A673 (cell line): Measurements from ENCODE around the gene LRP1-AS. TPM values are rescaled to one million over a fixed set of nuclear protein-coding genes. Genes with fewer than 3 reads are reported as not detected.

Source experiments
- BruUV-seq: library from RNA; stranded (reverse); fragments of 400-500 nt; replicated peaks from 2 replicates; lab custom pipeline; 2021; lab: Mats Ljungman, UMichigan
- CTCF ChIA-PET: fragments of 300-600 bp; sonication (Branson Sonifier 250); formaldehyde crosslinking; loops from one replicate; lab custom pipeline; 2022; ENCODE audit warnings: antibody characterized with exemption; lab: Charles Lee
- POLR2A ChIA-PET: fragments of 300-600 bp; sonication (Branson Sonifier 250); formaldehyde crosslinking; loops from one replicate; lab custom pipeline; 2022; ENCODE audit warnings: antibody characterized with exemption; ENCODE audit not compliant: low non-redundant PET; lab: Charles Lee
- DNase-seq: peaks from one replicate; pipeline ENCODE4 v3.0.0-alpha.2; 2015; ENCODE audit warnings: low spot score
- H3K27ac ChIP-seq: fragments of 200-600 bp; sonication (generic); 2 replicates; pipeline ENCODE4 v1.5.1; 2016; ENCODE audit warnings: mixed run types, low read depth, mild to moderate bottlenecking, mixed read lengths, antibody characterized with exemption, low read length; ENCODE audit not compliant: poor library complexity, severe bottlenecking
- H3K27me3 ChIP-seq: fragments of 200-600 bp; sonication (generic); replicated peaks from 2 replicates; pipeline ENCODE4 v1.6.1; 2017; ENCODE audit warnings: mixed run types, low read depth, mild to moderate bottlenecking, mixed read lengths, antibody characterized with exemption, low read length; ENCODE audit not compliant: insufficient read depth, poor library complexity
- H3K36me3 ChIP-seq: fragments of 200-600 bp; sonication (generic); 2 replicates; pipeline ENCODE4 v1.6.1; 2016; ENCODE audit warnings: mixed run types, mild to moderate bottlenecking, mixed read lengths, antibody characterized with exemption, low read length; ENCODE audit not compliant: insufficient read depth, poor library complexity, severe bottlenecking
- H3K4me1 ChIP-seq: fragments of 200-600 bp; sonication (generic); 2 replicates; pipeline ENCODE4 v1.6.1; 2017; ENCODE audit warnings: mixed run types, mild to moderate bottlenecking, mixed read lengths, antibody characterized with exemption, low read length; ENCODE audit not compliant: insufficient read depth, poor library complexity, severe bottlenecking
- H3K4me3 ChIP-seq: fragments of 200-600 bp; sonication (generic); 2 replicates; pipeline ENCODE4 v1.5.1; 2016; ENCODE audit warnings: low read depth, mixed run types, mild to moderate bottlenecking, mixed read lengths, low read length; ENCODE audit not compliant: poor library complexity, severe bottlenecking
- H3K9me3 ChIP-seq: fragments of 200-600 bp; sonication (generic); 2 replicates; pipeline ENCODE4 v1.6.1; 2016; ENCODE audit warnings: mixed run types, low read depth, mild to moderate bottlenecking, mixed read lengths, antibody characterized with exemption, low read length; ENCODE audit not compliant: poor library complexity, severe bottlenecking
- CTCF ChIP-seq: fragments of 300-800, 200-600 bp; sonication (generic); conservative IDR thresholded peaks from 2 replicates; pipeline ENCODE4 v1.5.1; 2017; ENCODE audit warnings: low read depth, mild to moderate bottlenecking, antibody characterized with exemption, low read length, moderate library complexity, mixed read lengths
- EZH2 ChIP-seq: fragments of 200-600 bp; sonication (generic); IDR thresholded peaks from 2 replicates; pipeline ENCODE4 v1.6.1; 2017; ENCODE audit warnings: borderline replicate concordance, low read depth, mild to moderate bottlenecking, mixed read lengths, antibody characterized with exemption, low read length; ENCODE audit not compliant: poor library complexity, severe bottlenecking
- intact Hi-C: fragments of 100-400 bp; cut with micrococcal nuclease; formaldehyde crosslinking; loops from one replicate; pipeline ENCODE4 v1.10.0; 2022; ENCODE audit not compliant: unreplicated experiment
- total RNA-seq: library from RNA; stranded (reverse); gene quantifications from 2 replicates; pipeline ENCODE4 v1.2.3, GENCODE V29; 2021

LRP1-AS gene
- total RNA-seq, 1 experiment from 2014 or later, result not detected

GRCh38 chr12:57165741-57166140, 18.3 kb upstream of the LRP1-AS start:
- H3K27ac ChIP-seq, result no peak overlapping the region
- H3K27me3 ChIP-seq, result no peaks in the 10 kb centered on the region
- CTCF ChIA-PET, result no interaction called here
- intact Hi-C loops, result no loop called here
- no TSS peak for BruUV-seq
- H3K9me3 ChIP-seq, result no peaks in the 10 kb centered on the region
- no peak for DNase-seq
- TF ChIP-seq CTCF (no peak), EZH2 (no peak)
- POLR2A ChIA-PET, result no interaction called here
- no peak overlapping the region for H3K4me3 ChIP-seq
- H3K36me3 ChIP-seq, result peaks cover 3% of the 10 kb centered on the region
- H3K4me1 ChIP-seq, result no peaks in the 10 kb centered on the region

- TF ChIP-seq EZH2 (no peak), CTCF (no peak)
- DNase-seq, result no peak
- Histone ChIP-seq H3K36me3 (peaks cover 1% of the 10 kb centered on the region), H3K9me3 (no peaks in the 10 kb centered on the region), H3K4me1 (no peaks in the 10 kb centered on the region), H3K4me3 (no peak overlapping the region), H3K27me3 (no peaks in the 10 kb centered on the region), H3K27ac (no peak overlapping the region)
- POLR2A ChIA-PET, result no interaction called here
- CTCF ChIA-PET, result no interaction called here
- intact Hi-C loops, result no loop called here
- no TSS peak for BruUV-seq
Measured at GRCh38 chr12:57164966-57165625, 17.7 kb upstream of the LRP1-AS start.

GRCh38 chr12:57164454-57164853, 17.0 kb upstream of the LRP1-AS start:
- TF ChIP-seq EZH2, result no peak
- no peak for TF ChIP-seq CTCF
- no peak for DNase-seq
- no TSS peak for BruUV-seq
- Histone ChIP-seq H3K27ac (no peak overlapping the region), H3K9me3 (no peaks in the 10 kb centered on the region), H3K4me3 (no peak overlapping the region), H3K36me3 (no peaks in the 10 kb centered on the region), H3K27me3 (no peaks in the 10 kb centered on the region), H3K4me1 (no peaks in the 10 kb centered on the region)
- ChIA-PET CTCF (no interaction called here), POLR2A (no interaction called here)
- intact Hi-C loops, result no loop called here
